Fibroblast of skin of back (primary cell): ENCODE data around the gene IKZF3.
"Not testable (repeated sequence)": the region's sequence is repeated elsewhere in the genome, so short reads cannot be mapped to it uniquely, and the experiment has no call there.

Source experiments
- DNase-seq: peaks from one replicate; pipeline ENCODE4 v3.0.0-alpha.2; 2013

IKZF3 gene

DNA sequence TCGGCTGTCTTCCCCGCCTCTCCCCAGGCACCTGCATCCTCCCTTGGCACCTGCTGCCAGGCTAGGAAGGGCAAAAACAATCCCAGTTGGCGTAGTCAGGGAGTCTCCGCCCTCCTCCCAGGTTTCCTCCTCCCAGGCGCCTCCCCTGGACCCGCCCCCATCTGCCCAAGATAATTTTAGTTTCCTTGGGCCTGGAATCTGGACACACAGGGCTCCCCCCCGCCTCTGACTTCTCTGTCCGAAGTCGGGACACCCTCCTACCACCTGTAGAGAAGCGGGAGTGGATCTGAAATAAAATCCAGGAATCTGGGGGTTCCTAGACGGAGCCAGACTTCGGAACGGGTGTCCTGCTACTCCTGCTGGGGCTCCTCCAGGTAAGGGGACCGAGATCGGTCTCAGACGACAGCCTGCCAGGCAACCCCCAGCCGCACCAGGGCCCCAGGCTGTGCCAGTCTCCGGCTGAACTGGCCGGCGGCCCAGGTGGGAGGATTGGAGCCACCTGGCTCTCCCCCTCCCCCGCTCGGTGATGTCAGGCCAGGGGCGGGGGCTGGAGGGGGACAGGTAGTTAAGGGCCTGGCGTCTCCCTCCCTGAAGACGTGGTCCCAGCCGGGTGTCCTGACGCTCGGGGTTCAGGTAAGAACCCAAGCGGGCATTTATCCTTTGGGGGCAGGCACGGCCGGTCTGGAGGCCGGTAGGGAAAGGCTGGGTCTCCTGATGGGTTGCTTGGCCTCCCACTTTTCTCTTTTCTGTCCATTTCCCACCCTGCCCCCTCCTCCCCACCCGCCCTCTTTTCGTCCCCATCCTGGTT, 126.1 kb downstream of the IKZF3 start, which contains the start of gene GRB7:
TSS of gene GRB7 (plus strand) at position 179 of the 808 bp plus-strand sequence. CDS start 4,364 bp downstream, outside the sequence.
- DNase-seq, result no peak

DNA sequence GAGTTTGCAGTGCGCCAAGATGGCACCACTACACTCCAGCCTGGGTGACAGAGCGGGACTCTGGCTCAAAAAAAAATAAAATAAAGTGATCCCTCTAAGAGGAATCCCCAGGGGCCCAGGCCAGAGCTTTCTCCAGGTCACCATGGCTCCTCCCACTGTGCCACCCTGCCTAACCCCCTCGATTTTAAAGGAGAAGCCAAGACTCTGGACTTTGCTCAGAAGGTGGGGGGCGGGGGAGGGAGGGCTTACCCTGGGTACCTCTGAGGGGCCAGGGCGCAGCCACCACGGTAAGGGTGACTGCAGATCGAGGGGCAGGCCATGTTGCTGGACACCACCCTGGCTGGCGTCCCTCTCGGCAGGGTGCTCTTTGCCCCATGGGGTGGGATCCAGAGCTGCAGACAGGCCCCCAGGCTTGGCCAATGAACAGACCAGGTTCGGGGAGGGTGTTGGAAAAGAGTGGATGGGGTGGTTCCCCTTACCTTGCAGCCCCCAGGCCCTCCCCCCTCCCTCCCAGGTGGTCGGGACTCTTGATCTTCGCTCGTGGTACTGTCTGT, 126.8 kb downstream of the IKZF3 start:
- no peak for DNase-seq

DNA sequence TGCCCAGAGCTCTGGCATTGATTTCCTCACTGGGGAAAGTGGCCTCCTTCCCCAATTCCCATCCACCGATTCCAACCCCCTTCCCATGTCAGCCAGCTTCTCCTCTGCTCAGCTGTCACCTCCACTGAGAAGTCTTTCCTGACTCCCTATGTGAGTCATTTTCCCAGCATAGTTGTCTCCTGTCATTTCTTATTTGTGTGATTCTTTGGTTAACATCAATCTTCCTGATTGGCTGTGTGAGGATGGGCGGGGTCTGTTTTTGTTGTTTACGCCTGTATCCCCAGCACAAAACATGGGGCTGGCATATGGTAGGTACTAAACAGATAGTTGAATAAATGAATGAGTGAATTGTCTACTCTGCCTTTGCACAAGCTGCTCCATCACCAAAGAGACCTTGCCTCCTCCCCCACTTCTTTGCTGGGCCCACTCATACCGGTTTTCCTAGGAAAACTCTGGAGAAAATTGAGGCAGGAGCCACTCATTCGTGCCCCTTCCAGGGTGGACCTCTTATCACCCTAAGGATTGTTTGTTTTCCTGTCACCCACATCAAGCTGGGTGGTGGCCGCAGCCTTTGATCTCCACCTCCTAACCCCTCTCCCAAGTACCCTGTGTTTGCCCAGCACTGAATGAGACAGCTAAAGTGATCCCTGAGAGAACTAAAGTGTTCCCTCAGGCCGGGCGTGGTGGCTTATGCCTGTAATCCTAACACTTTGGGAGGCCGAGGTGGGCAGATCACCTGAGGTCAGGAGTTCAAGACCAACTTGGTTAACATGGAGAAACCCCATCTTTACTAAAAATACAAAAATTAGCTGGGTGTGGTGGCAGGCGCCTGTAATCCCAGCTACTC, 127.6 kb downstream of the IKZF3 start:
- peak; percentile 50 for DNase-seq

DNA sequence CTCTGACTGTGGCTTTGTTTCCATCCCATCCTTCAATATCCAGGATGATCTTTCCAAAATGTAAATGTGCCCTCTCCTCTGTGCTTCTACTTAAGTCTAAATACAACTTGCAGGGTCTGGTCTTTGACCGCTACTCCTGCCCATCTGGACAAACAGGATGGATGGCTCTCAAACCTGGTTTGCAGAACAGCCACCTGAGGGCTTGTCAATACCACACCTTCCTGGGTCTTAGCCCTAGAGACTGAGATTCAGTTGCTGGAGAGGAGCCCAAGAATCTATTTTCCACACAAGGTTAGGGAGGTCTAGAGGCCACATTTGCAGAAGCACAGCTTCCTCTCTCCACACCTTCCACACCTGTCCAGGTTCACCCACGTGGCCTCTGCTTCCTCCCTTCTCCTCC, 128.2 kb downstream of the IKZF3 start:
- no peak for DNase-seq

DNA sequence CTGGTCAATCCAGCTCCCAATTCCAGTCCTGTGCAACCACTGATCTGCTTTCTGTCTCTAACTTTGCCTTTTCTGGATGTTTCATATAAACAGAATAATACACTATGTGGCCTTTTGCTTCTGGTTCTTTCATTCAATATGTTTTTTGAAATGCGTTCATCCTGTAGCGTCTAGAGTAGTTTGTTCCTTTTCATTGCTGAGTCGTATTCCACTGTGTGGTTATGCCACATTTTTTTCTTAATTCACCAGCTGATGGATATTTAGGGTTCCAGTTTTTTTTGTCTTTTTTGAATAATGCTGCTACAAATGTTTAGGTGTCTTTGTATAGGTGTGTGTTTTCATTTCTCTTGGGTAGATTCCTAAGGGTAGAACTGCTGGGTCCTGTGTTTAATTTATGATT, 131.5 kb downstream of the IKZF3 start:
- no peak for DNase-seq

DNA sequence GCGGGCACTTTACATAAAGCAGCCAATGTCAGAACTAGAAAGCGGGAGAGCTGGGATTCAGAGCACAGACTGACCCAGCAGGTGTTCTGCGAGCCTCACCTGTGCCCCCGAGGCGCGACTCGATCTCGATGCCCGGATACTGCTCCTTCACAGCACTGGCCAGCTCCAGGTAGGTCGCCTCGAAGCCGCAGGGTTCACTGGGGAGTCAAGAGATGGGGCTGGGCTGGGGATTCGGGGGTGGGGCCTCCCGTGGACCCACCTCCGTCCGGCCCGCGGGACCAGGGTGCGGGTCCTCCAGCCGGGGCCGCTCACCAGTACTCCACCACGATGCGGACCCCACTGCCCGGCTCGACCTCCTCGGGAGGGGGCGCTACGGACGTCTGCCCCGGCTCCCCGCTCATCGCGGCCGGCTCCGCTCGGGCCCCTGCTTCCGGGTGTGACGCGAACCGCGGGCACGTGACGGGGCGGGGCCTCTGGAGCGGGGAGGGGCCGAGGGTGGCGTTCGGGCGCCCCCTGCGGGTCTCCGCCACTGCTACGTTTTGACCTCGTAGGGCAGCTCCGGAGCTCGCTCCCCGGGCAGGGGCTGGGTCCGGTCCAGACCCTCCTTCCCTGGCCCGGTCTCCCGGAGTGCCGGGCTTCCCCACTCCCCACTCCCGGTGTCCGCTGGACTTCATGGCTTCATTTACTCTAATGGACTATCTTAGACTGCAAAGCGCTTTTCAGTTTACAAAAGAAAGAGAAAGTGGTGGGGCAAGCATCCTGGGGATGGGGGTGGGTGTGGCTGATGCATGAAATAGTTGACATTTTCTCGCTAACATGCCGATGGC, 133.8 kb downstream of the IKZF3 start, which contains the start of gene MIEN1:
TSS of gene MIEN1 (minus strand) at position 438 of the 827 bp plus-strand sequence. CDS start at position 401, 37 bp downstream.
- peak; percentile 79 for DNase-seq

DNA sequence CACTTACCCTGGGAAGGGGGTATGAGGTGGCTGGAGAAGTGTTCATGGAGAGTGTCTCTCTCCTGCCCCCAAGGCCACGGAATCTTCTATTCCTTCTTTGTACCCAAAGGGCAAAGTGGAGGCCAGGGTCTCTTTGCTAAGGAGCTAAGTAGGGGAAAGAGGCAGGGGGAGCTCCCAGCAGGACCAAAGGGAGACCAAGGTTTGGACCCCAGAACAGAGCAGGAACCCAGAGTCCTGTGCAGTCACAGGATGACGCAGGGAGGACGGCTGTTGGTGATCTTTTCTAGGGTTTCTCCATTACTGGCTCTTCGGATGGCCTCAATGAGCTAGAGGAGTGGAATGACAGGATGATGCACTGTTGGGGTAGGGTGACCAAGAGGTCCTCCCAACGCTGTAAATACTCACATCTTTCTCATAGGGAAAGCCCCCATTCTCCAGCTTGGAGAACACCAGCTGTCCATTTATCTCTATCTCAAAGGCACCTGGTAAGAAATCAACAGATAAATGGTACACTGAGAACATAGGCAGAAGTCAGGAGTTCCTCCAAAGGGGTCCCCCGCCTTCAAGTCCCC, 134.7 kb downstream of the IKZF3 start:
- no peak for DNase-seq

DNA sequence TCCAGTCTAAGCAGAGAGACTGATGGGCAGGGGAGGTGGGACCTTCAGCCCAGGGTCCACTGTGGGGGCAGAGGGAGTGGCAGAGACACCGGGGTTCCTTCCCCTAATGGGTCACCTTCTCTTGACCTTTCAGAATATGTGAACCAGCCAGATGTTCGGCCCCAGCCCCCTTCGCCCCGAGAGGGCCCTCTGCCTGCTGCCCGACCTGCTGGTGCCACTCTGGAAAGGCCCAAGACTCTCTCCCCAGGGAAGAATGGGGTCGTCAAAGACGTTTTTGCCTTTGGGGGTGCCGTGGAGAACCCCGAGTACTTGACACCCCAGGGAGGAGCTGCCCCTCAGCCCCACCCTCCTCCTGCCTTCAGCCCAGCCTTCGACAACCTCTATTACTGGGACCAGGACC, 136.6 kb downstream of the IKZF3 start:
- no peak for DNase-seq

DNA sequence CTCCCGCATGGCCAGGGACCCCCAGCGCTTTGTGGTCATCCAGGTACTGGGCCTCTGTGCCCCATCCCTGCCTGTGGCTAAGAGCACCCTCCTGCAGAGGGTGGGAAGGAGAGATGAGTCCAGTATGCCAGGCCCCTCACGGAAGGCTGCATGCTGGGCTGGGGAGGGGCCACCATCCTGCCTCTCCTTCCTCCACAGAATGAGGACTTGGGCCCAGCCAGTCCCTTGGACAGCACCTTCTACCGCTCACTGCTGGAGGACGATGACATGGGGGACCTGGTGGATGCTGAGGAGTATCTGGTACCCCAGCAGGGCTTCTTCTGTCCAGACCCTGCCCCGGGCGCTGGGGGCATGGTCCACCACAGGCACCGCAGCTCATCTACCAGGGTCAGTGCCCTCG, 137.5 kb downstream of the IKZF3 start:
- no peak for DNase-seq

DNA sequence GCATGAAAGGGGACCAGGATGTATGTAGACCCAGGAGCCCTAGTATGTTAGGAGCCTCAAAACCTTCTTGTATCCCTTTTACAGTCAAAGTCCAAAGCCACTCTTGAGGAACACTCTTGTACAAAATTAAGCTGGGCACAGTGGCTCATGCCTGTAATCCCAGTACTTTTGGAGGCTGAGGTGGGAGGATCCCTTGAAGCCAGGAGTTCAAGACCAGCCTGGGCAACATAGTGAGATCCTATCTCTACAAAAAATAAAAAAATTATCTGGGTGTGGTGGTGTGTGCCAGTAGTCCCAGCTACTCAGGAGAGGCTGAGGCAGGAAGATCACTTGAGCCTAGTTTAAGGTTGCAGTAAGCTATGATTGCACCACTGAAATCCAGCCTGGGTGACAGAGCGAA, 138.2 kb downstream of the IKZF3 start:
- DNase-seq, result not testable (repeated sequence)

DNA sequence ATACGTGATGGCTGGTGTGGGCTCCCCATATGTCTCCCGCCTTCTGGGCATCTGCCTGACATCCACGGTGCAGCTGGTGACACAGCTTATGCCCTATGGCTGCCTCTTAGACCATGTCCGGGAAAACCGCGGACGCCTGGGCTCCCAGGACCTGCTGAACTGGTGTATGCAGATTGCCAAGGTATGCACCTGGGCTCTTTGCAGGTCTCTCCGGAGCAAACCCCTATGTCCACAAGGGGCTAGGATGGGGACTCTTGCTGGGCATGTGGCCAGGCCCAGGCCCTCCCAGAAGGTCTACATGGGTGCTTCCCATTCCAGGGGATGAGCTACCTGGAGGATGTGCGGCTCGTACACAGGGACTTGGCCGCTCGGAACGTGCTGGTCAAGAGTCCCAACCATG, 139.4 kb downstream of the IKZF3 start:
- no peak for DNase-seq

DNA sequence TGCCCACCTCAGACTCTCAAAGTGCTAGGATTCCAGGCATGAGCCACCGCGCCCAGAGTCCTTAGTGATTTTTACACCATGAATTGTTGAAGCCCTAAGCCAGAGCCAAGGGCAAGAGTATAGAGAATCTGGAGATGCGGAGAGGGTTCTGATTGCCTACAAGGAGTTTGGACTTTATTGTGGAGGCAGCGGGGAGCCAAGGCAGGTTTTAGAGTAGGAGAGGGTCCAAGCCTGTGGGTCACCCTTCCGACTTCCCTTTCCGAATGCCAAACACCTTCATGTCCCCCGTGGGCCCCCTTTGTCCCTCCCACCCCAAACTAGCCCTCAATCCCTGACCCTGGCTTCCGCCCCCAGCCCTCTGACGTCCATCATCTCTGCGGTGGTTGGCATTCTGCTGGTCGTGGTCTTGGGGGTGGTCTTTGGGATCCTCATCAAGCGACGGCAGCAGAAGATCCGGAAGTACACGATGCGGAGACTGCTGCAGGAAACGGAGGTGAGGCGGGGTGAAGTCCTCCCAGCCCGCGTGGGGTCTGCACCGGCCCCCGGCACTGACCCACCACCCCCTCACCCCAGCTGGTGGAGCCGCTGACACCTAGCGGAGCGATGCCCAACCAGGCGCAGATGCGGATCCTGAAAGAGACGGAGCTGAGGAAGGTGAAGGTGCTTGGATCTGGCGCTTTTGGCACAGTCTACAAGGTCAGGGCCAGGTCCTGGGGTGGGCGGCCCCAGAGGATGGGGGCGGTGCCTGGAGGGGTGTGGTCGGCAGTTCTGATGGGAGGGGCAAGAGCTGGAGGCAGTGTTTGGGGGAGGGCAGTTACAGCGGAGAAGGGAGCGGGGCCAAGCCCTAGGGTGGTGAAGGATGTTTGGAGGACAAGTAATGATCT, 140.9 kb downstream of the IKZF3 start:
- no peak for DNase-seq

DNA sequence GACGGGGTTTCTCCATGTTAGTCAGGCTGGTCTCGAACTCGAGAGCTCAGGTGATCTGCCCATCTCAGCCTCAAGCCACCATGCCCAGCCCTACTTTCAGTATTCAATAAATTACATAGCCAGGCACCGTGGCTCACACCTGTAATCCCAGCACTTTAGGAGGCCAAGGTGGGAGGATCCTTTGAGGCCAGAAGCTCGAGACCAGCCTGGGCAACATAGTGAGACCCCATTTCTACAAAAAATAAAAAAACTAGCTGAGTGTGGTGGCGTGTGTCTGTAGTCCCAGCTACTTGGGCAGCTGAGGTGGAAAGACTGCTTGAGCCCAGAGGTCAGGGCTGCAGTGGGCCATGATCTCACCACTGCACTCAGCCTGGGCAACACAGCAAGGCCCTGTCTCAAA, 142.0 kb downstream of the IKZF3 start:
- DNase-seq, result no peak

DNA sequence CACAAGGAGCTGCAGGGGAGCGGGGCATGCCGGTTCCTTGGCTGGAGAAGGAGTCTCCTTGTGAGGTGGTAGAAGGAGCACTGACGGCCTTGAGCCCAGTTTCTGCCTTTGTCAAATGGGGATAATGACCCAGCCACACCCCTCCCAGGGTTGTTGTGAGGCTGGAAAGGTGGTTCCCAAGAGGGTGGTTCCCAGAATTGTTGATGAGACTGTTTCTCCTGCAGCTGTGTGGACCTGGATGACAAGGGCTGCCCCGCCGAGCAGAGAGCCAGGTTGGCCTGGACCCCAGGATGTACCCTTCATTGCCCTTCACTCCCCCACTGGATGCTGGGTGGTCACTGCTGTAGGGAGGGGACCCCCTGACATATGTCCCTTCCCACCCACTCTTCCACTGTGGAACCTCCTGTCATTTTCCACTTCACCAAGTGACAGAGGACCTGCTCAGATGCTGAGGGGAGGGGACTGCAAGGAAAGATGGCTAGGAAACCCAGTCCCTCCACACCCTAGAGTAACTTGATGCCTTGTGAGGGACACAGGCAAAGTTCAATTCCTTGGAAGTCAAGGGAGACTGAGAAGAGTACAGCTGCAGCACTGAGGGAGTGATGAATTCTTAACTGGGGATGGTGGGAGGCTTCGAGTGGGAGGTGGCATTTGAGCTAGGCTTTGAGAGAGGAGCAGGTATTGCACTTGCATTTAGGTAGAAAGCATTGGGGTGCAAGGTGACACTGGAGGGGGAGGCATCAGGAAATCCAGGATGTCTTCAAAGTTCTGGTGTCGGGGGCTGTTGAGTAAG, 144.4 kb downstream of the IKZF3 start:
- DNase-seq, result no peak

DNA sequence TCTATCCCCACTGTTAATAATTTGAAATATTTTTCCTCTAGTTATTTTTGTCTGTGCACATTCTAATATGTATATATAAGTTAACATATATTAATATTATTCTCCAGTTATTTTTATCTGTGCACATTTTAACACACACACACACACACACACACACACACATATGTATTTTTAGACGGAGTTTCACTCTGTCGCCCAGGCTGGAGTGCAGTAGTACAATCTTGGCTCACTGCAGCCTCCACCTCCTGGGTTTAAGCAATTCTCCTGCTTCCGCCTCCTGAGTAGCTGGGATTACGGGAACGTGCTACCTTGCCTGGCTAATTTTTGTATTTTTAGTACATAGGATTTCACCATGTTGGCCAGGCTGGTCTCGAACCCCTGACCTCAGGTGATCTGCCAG, 146.5 kb downstream of the IKZF3 start:
- no peak for DNase-seq

DNA sequence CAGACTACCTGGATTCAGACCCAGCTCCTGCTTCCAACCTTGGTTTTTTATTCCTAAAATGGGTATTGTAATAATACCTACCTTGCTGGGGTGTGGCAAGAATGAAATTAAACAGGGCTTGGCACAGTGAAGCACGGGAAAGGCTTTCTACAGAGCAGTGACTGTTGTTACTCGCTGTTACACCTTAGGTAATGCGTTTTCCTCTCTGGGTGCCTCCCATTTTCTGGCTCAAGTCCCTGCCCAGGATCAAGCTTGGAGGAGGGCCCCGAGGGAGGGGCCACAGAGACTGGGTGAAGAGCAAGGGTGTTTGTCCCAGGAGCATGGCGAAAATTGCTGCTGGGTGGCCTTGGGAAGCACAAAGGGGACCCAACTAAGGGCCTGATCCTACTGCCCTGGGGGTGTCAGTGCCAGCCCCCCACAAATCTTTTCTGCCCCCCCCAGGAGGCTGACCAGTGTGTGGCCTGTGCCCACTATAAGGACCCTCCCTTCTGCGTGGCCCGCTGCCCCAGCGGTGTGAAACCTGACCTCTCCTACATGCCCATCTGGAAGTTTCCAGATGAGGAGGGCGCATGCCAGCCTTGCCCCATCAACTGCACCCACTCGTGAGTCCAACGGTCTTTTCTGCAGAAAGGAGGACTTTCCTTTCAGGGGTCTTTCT, 147.1 kb downstream of the IKZF3 start:
- no peak for DNase-seq

DNA sequence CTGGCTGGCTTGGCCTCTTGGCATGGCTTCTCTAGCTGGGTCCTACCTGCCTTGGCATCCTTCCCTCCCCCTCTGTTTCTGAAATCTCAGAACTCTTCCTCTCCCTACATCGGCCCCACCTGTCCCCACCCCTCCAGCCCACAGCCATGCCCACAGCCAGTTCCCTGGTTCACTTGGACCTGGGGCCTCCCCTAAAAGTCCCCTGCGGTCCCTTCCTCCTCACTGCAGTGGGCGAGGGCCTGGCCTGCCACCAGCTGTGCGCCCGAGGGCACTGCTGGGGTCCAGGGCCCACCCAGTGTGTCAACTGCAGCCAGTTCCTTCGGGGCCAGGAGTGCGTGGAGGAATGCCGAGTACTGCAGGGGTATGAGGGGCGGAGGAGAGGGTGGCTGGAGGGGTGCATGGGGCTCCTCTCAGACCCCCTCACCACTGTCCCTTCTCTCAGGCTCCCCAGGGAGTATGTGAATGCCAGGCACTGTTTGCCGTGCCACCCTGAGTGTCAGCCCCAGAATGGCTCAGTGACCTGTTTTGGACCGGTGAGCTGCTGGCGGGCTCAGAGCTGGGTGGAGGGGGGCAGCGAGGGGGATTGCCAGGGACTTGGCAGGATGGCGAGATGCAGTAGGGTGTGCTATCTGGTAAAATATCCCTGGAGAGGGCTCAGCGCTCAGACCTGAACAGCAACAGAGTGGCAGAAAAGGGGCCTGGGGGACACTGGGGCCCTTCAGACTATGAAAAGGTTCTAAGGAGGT, 147.9 kb downstream of the IKZF3 start:
- no peak for DNase-seq

DNA sequence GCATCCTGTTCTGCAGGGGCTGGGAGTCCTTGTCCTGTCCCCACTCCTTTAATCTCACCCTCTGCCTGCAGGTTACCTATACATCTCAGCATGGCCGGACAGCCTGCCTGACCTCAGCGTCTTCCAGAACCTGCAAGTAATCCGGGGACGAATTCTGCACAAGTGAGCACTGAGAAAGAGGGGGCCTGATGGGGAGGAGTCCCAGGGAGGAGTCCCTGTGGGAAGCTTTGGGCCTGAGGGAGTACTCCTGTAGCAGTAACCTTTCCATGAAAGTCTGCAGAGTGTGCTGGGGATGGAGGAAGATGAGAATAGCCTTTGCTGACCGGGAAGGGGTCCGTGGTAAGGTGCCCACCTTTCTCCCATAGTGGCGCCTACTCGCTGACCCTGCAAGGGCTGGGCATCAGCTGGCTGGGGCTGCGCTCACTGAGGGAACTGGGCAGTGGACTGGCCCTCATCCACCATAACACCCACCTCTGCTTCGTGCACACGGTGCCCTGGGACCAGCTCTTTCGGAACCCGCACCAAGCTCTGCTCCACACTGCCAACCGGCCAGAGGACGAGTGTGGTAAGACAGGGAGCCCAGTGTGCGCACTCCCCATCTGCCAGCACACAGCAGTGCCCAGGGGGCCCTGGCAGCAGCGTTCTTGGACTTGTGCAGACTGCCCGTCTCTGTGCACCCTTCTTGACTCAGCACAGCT, 148.6 kb downstream of the IKZF3 start:
- no peak for DNase-seq
